Middle frontal gyrus (tissue), 1 donor: Measurements from ENCODE around the gene NUP210.
A peak's percentile ranks its signal among the peaks of the same experiment; 100 is the strongest.

ENCODE experiments used
- DNase-seq: peaks from one replicate; pipeline ENCODE4 v3.0.0-alpha.2; 2015; ENCODE audit warnings: low spot score; ENCODE audit errors: extremely low spot score

NUP210 gene

DNA sequence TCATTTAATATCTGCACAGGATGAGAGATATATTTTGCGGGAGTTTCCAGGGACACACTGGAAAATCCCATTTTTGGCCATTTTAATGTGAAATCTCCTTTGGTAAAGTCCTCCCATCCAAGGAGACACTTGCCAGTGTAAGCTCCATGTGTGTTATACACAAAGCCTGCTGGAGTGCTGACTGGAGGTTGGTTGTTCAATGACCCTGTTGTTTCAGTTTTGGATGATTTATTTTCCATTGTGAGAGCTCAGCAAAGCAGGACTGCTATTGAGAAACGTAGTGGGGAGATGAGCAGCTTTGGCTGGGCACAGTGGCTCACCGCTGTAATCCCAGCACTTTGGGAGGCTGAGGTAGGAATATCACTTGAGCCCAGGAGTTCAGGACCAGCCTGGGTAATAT is 127.7 kb downstream of the NUP210 start:
- DNase-seq = no peak

DNA sequence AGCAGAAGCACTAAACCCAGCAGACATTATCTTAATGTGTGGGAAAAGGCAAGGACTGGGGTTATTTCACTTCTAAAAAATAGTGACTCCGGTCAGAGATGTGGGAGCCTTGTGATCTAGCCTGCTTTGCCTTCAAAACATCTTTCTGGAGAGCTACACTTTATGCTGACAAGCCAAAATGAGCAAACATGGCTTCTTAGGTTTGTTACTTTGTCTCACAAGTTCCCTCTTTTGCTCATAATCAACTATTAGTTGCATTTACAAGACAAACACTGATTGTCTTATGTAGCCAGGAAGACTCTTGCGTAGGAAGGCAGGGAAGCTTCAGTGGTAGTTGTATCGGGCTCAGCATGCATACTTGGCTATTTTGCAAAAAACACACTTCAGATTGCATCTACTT is 129.2 kb downstream of the NUP210 start:
- DNase-seq = no peak

GRCh38 chr3:13289771-13290285 is 130.3 kb downstream of the NUP210 start:
- no peak for DNase-seq

DNA sequence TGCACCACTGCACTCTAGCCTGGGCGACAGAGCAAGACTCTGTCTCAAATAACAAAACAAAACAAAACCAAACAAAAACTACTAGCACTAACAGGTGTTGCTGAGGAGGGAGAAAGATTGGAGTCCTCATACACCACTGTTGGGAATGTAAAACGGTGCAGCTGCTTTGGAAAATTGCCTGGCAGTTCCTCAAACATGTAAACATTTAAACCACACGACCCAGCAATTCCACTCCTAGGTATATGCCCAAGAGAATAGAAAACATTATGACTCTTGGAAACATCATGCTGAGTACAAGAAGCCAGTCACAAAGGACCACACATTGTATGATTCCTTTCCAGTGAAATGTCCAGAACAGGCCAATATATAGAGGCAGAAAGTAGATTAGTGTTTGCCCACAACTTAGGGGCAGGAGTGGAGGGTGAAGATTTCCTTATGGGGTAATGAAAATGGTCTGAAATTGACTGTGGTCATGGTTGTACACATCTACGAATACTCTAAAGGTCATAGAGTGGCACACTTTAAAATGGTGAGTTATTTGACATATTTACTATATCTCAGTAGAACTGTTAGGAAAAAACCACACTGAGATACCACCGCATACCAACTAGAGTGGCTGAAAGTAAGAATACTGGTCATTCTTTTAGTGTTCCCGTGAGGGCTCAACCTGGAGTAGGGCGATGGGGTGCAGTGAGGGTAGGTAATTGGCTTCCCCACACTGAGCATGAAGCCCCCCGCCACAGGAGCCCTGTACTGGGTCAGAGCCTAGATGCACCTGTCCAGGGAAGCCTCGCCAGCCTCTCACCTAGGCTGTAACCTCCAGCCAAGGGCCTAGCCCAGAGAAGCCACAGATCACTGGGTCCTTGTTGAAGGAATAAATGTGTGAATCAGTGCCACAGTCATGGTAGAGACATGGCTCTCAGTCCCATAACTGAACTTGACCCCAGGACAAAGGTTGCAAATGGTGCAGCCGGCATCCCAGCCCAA is 131.1 kb downstream of the NUP210 start:
- DNase-seq = no peak

DNA sequence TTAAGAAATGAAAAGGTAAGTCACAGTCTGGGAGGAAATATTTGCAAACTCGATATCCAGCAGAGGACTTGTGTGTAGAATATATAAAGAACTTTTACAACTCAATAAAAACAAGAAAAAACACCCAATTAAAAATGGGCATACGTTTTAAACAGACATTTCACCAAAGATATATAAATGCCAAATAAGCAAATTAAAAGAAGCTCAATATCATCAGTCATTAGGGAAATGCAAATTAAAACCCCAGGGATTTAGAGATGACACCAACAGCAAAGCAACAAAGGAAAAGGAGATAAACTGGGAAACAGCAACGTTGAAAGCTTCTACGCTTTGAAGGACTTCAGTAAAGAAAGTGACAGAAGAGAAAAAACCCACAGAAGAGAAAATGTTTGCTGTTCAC is 132.3 kb downstream of the NUP210 start:
- DNase-seq = no peak

- no peak for DNase-seq
Observed at GRCh38 chr3:13286873-13287272, 133.2 kb downstream of the NUP210 start.

DNA sequence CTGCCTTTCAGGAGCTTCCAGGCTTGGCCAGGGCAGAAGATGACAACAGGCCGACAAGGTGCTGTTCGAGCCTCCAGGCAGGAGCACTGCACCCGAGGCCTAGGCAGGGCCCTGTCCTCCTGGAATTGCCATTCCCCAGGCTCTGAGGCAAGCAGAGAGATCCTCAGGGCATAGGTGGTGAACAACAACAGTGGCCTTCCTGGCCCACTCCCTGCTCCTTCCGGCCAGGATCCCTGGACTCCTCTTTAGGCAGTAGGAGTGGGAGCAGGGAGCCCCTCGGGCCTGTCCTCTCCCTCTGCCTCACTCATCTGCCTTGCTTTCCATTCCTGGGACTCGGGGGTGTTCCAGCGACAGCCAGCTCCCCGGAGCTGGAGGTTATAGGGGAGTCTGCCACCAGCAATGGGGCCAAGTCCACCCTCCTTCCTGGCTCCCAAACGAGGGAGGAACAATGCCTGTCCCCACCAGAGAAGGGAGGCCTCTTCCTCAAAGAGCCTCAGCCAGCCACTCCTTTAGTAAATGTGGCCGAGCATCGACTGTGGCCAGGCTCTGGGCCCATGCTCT is 135.0 kb downstream of the NUP210 start:
- no peak for DNase-seq

DNA sequence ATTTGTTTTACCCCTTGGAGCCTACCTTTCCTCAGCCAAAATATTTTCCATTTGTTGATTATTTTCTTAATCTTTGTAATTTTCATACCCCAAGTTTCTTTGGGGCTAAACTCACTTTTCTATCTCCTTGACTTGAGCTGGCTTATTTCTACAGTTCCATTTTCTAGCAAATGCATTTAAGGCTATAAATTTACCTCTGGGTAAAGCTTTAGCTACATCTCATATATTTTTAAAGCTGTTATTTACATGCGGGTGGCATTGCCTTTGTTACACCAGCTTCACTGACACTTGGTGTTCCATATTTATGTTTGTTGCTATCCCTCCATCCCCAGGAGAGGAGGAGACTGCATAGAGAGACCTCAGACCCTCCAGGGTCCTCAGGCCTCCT is 136.3 kb downstream of the NUP210 start:
- no peak for DNase-seq

DNA sequence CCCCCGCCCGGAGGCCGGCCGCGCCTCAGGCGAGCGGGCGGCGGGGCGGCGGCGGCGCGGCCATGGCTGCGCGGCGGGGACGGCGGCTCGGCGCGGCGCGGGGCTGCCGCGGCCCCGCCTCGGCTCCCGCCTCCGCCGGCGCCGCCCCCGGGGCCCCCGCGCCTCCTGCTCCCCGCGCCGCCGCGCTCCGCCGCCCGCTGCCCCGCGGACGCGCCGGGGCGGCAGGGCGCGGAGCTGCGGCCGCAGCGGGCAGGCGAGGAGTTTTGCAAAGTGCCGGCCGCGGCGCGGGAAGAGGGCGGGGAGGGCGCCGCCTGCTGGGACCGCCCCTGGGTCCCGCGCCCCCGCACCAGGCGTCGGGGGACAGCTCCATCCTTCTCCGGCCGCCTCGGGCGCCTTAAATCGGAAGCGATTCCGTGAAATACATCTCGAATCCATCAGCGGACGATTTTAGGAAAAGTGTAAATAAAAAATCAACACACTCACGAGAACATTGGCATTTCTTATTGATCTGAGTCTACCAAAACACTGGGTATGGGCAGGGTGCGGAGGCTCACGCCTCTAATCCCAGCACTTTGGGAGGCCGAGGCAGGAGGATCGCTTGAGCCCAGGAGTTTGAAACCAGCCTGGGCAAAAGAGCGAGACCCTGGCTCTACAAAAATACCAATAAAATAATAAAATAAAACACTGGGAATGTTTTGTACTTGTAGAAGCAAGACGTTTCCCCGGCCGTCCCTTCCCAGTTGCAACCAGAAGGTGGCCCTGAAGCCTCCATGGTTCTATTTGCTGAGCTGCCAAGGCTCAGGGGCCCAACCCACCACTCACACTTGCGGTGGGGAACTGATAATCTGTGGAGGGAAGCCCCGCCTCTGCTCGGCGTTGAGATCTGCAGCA is 136.9 kb downstream of the NUP210 start:
- DNase-seq = no peak

- no peak for DNase-seq
Observed at GRCh38 chr3:13282358-13282985, 137.7 kb downstream of the NUP210 start.

DNA sequence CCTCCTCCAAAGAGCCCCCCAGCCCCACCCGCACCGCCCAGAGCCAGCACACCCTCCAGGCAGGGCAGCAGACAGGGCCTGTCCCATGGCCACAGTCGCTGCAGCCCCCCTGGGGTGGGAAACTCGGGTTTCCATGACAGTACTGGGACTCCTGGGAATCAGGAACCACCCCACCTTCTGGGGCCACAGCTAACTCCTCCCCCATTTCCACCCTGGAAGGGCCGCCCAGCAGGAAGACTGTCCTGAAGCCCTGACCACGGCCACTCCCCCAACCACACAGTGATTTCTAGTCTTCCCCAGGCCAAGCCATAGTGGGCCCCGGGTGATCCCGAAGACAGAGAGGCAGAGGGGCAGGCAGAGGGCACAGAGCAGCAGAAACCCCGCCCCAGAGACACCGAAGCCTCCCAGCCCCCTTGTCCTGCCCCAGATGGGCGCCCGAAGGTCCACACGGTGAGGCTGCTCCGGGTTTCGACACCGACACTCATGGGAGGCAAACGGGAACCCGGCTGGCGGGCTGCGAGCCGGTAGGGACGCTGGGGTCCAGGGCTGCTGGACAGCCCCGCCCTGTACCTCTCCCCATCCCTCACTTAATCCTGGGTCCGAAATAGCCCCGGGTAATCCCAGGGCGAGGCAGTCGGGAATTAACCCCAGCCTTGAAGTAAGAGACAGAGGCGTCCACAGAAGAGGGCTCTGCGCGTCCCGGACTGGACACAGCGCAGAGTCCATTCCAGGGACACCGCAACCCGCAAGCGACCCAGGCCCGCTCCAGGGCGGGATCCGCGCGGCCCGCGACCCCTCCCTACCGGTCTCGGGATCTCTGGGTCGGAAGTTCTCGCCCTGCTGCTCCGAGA is 138.4 kb downstream of the NUP210 start:
- DNase-seq = no peak

GRCh38 chr3:13280811-13281506 is 139.2 kb downstream of the NUP210 start:
- no peak for DNase-seq

DNA sequence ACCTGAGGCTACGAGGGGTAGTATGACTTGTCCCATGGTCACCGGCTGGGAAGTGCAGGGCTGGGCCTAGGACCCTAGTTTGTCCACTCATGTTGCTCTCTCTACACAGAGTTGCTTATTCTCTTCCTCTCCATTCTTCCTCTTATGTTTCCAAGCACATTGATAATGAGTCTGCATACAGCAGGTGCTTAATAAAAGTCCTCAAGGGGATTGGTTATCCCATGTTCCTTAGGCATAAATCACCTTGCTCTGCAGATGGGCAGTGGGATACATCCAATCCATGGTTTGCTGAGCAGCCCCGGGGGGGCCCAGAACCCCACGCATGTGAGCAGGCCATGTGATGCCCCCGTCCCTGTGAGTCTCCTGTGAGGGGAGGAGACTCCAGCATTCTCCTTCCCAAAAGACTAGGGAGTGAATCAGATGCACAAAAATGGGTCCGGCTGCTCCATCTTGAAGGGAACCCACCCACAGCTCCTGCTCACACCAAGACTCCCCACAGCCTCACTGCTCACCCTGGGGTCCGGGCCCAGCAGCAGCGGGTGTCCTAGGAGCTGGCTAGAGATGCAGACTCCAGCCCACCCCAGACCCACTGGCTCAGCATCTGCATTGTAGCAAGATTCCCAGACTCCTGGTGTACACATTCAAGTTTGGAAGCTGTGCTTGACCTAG is 139.9 kb downstream of the NUP210 start:
- DNase-seq = no peak

DNA sequence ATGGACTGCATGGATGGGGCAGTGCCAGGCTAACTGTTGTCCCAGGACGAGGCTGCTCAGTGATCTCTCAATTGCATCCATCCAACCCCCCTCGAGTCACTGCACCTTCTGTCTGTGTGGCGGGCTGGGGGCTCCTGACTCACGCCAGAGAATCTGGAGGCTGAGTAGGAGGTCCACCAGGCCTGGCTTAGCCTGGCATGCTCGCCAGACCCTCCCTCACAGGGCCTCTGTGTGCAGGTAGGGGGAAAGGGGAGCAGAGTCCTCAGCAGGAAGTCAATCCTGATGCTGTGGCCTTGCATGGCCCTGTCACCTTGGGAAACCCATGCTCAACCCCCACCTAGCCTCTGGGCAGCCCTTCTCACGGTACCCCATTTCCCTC is 140.6 kb downstream of the NUP210 start:
- no peak for DNase-seq

- no peak for DNase-seq
Observed at GRCh38 chr3:13278783-13279531, 141.2 kb downstream of the NUP210 start.

GRCh38 chr3:13277860-13278531 is 142.1 kb downstream of the NUP210 start:
- DNase-seq = no peak

DNA sequence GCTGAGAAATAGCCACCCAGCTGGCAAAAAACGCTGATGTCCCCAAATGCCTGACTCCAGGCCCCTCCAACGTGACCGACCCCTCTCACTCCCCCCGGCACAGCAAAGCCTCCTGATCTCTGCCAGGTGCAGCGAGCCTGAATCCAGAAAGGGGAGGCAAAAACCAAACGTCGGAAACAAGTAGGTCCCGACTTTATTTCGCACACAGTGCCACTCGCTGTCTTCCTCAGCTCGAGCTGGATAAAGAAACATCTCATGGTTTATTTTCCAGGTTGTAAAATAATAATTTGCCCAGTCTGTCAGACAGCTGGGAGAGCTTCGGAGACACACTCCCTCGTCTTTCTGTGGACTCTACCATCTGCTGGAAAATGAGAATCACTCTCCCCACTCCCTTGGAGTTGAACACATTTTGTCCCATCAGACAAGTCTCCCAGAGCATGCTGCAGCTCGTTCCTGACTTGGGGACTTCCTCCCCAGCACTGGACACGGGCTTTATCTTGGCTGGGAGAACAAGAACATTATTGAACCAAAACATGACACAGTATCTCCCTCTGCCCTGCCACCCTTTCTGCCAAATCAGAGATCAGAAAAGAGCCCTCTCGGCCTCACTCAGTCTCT is 142.8 kb downstream of the NUP210 start:
- peak; percentile 64 for DNase-seq
